K562 (cell line): ENCODE data around the gene NEDD4L. TPM values are rescaled to one million over a fixed set of nuclear protein-coding genes. Genes with fewer than 3 reads are reported as not detected.

Source experiments
- ATAC-seq: fragments of 200-7000 bp; cut with Tn5 transposase; 3 replicates; pipeline ENCODE4 v1.9.1; 2020; ENCODE audit warnings: moderate library complexity
- BruUV-seq: library from RNA; stranded (reverse); fragments of 400-500 nt; replicated peaks from 2 replicates; lab custom pipeline; 2021; lab: Mats Ljungman, UMichigan
- CTCF ChIA-PET: fragments of 300-600 bp; formaldehyde crosslinking; extraction: SDS; loops from one replicate; lab custom pipeline; 2021; ENCODE audit warnings: low intra/inter-chr PET ratio; lab: Yijun Ruan, JAX
- POLR2A ChIA-PET: fragments of 300-600, 350-650 bp; sonication (Branson Sonifier 250); formaldehyde crosslinking; extraction: SDS; loops from one replicate; lab custom pipeline; 2021; ENCODE audit warnings: antibody characterized with exemption, inconsistent platforms; lab: Yijun Ruan, JAX
- DNase-seq, 4 experiments: peaks; one replicate each; pipeline versions ENCODE4 v3.0.0 to v3.0.0-alpha.2; 2011 to 2018; ENCODE audit warnings: low spot score in 3 of 4, mixed read lengths in 3 of 4; ENCODE audit errors: extremely low read depth in 1 of 4
- FAIRE-seq: peaks from 2 replicates; lab custom pipeline; 2011; peaks lifted over from hg19 to GRCh38; lab: Jason Lieb, UNC
- H2AFZ ChIP-seq: 2 replicates; pipeline ENCODE4 v1.6.0; 2011; ENCODE audit warnings: low read depth, low read length, control low read depth, inconsistent platforms
- H3K27ac ChIP-seq: fragments of 200-600 bp; 3 replicates; pipeline ENCODE4 v1.8.0; 2011; ENCODE audit warnings: low read depth, mild to moderate bottlenecking, control low read depth, inconsistent platforms, low read length, moderate library complexity, mixed read lengths; ENCODE audit errors: extremely low read depth
- H3K27me3 ChIP-seq, 2 experiments: fragments of 300-600 bp in 1 of 2; 2 replicates in 1 of 2; 3 replicates in 1 of 2; pipeline versions ENCODE4 v1.6.0 to v1.8.0; 2011; ENCODE audit warnings: inconsistent platforms in 2 of 2, low read length in 2 of 2, mild to moderate bottlenecking in 1 of 2, mixed read lengths in 1 of 2, moderate library complexity in 1 of 2; ENCODE audit not compliant: control insufficient read depth in 2 of 2, insufficient read depth in 2 of 2
- H3K36me3 ChIP-seq: fragments of 300-600 bp; 3 replicates; pipeline ENCODE4 v1.8.0; 2011; ENCODE audit warnings: mild to moderate bottlenecking, low read length, inconsistent platforms; ENCODE audit not compliant: control insufficient read depth, insufficient read depth
- H3K4me1 ChIP-seq, 2 experiments: fragments of 200-600 bp in 1 of 2; replicated peaks in 1 of 2; 2 replicates in 1 of 2; 3 replicates in 1 of 2; pipeline versions ENCODE4 v1.5.1 to v1.8.0; 2011; ENCODE audit warnings: inconsistent platforms in 2 of 2, low read length in 2 of 2, mild to moderate bottlenecking in 1 of 2, mixed read lengths in 1 of 2, moderate library complexity in 1 of 2; ENCODE audit not compliant: control insufficient read depth in 2 of 2, insufficient read depth in 2 of 2
- H3K4me2 ChIP-seq: 2 replicates; pipeline ENCODE4 v1.6.1; 2011; ENCODE audit warnings: low read length, control low read depth, inconsistent platforms, mixed read lengths; ENCODE audit not compliant: insufficient read depth
- H3K4me3 ChIP-seq: fragments of 200-600 bp; sonication (generic), shearing (Covaris generic); 2 replicates; pipeline ENCODE4 v1.5.1; 2016; ENCODE audit warnings: control low read depth, inconsistent platforms
- H3K79me2 ChIP-seq: fragments of 200-600 bp; 3 replicates; pipeline ENCODE4 v1.8.0; 2011; ENCODE audit warnings: low read length, inconsistent platforms; ENCODE audit not compliant: control insufficient read depth, insufficient read depth
- H3K9ac ChIP-seq, 2 experiments: 2 replicates each; pipeline versions ENCODE4 v1.6.0 to v1.6.1; 2011; ENCODE audit warnings: low read depth in 2 of 2, low read length in 2 of 2, control low read depth in 1 of 2, inconsistent platforms in 1 of 2, mild to moderate bottlenecking in 1 of 2, mixed read lengths in 1 of 2; ENCODE audit not compliant: insufficient read depth in 1 of 2
- H3K9me1 ChIP-seq: one replicate; pipeline ENCODE4 v1.6.0; 2011; ENCODE audit warnings: inconsistent platforms, mild to moderate bottlenecking, low read length, moderate library complexity; ENCODE audit not compliant: control insufficient read depth, insufficient read depth
- H3K9me3 ChIP-seq: replicated peaks from 2 replicates; pipeline ENCODE4 v1.5.1; 2011; ENCODE audit warnings: low read depth, low read length, inconsistent platforms; ENCODE audit not compliant: control insufficient read depth, insufficient read depth
- H4K20me1 ChIP-seq: replicated peaks from 2 replicates; pipeline ENCODE4 v1.6.1; 2011; ENCODE audit warnings: low read length, inconsistent platforms, mixed read lengths; ENCODE audit not compliant: control insufficient read depth, insufficient read depth
- EHMT2 ChIP-seq: fragments of 450-650 bp; IDR thresholded peaks from 2 replicates; pipeline ENCODE4 v1.6.1; 2018; ENCODE audit warnings: antibody characterized with exemption
- EP300 ChIP-seq: IDR thresholded peaks from 2 replicates; pipeline ENCODE4 v1.6.1; 2012; ENCODE audit warnings: low read length, improper control_type of control experiment
- FOS ChIP-seq: IDR thresholded peaks from 3 replicates; pipeline ENCODE4 v1.6.1; 2011; ENCODE audit not compliant: insufficient read length; ENCODE audit errors: extremely low read depth
- MCM2 ChIP-seq: fragments of 450-650 bp; IDR thresholded peaks from 2 replicates; pipeline ENCODE4 v1.6.1; 2017; ENCODE audit warnings: low read depth, mild to moderate bottlenecking
- PTTG1 ChIP-seq: fragments of 450-650 bp; IDR thresholded peaks from 2 replicates; pipeline ENCODE4 v1.6.1; 2016; ENCODE audit warnings: low read depth, mild to moderate bottlenecking, missing genetic modification characterization, missing compliant biosample characterization
- RBM25 ChIP-seq: fragments of 200-400 bp; formaldehyde crosslinking; IDR thresholded peaks from 2 replicates; pipeline ENCODE4 v1.6.1; 2018; ENCODE audit warnings: low read length, low read depth, moderate library complexity; ENCODE audit not compliant: severe bottlenecking
- SP1 ChIP-seq: sonication (generic); formaldehyde crosslinking; IDR thresholded peaks from 2 replicates; pipeline ENCODE4 v1.8.1; 2022; ENCODE audit warnings: mild to moderate bottlenecking, missing genetic modification reagents
- TCF7L2 ChIP-seq: fragments of 150-350 bp; IDR thresholded peaks from 2 replicates; pipeline ENCODE4 v1.6.1; 2016; ENCODE audit warnings: low read depth, mild to moderate bottlenecking, low read length, moderate library complexity
- ZNF431 ChIP-seq: sonication (generic); formaldehyde crosslinking; IDR thresholded peaks from 2 replicates; pipeline ENCODE4 v1.8.0; 2022; ENCODE audit warnings: mild to moderate bottlenecking, missing genetic modification reagents
- ZNF830 ChIP-seq: fragments of 250-450 bp; sonication (Bioruptor Pico); IDR thresholded peaks from 2 replicates; pipeline ENCODE4 v1.5.0; 2021; ENCODE audit warnings: mild to moderate bottlenecking
- WGBS: fragments of 100-300 bp; shearing (Covaris generic); methylation state at CpG from one replicate; pipeline ENCODE4 v1.1.6; 2016; ENCODE audit warnings: low coverage, mixed read lengths; ENCODE audit not compliant: insufficient coverage; ENCODE audit errors: missing lambda C conversion rate; 5-methylcytosine and 5-hydroxymethylcytosine counted together
- in situ Hi-C: fragments of 300-500 bp; cut with MboI; formaldehyde crosslinking; loops from 4 replicates; pipeline ENCODE4 v1.15.0; 2018; ENCODE audit warnings: inconsistent platforms, mixed read lengths
- intact Hi-C: fragments of 100-400 bp; cut with micrococcal nuclease; formaldehyde crosslinking; loops from 2 replicates; pipeline ENCODE4 v1.14.2; 2022
- polyA plus RNA-seq, 8 experiments: library from polyadenylated mRNA; depleted of rRNA in 4 of 8; stranded (reverse) in 5 of 8; unstranded in 3 of 8; fragments of >200 nt; fragmentation: Nextera tagmentation in 2 of 8; fragmentation: Illumina TruSeq in 1 of 8; extraction: Ambion mirVana in 2 of 8; extraction: Trizol in 1 of 8; gene quantifications; 2 replicates each; pipeline versions ENCODE4 v1.2.1 to v1.2.3, GENCODE V29; 2011 to 2014; ENCODE audit warnings: inconsistent platforms in 1 of 8, missing spikeins in 1 of 8
- total RNA-seq, 7 experiments: library from RNA; depleted of rRNA in 6 of 7; stranded (reverse); fragments of >200 nt in 6 of 7; fragmentation: Illumina TruSeq in 2 of 7; extraction: Trizol in 2 of 7; gene quantifications; 2 replicates each; pipeline versions ENCODE4 v1.2.1 to v1.2.3, GENCODE V29; 2011 to 2021; ENCODE audit warnings: low replicate concordance in 1 of 7
- TF ChIP-seq, protein P1 (sequence below): fragments of 250-450 bp; sonication (Bioruptor Pico); IDR thresholded peaks from 2 replicates; pipeline ENCODE4 v1.6.1; 2021; ENCODE audit warnings: mild to moderate bottlenecking
- TF ChIP-seq, protein P2 (sequence below): IDR thresholded peaks from 3 replicates; pipeline ENCODE4 v1.6.1; 2011; ENCODE audit warnings: borderline replicate concordance, mild to moderate bottlenecking; ENCODE audit not compliant: insufficient read length, insufficient read depth
- TF ChIP-seq, protein P3 (sequence below): fragments of 250-450 bp; sonication (Bioruptor Pico); IDR thresholded peaks from 2 replicates; pipeline ENCODE4 v1.4.0; 2020
- TF ChIP-seq, protein P4 (sequence below): fragments of 450-650 bp; formaldehyde crosslinking; IDR thresholded peaks from 2 replicates; pipeline ENCODE4 v1.4.0; 2020; ENCODE audit warnings: mild to moderate bottlenecking

NEDD4L gene
- total and polyA plus RNA-seq, 9 of the 15 experiments (the other 6 are each of a cell fraction or from before 2014, with no cell fraction given) = 8.1 to 33.4 (median 19.9) TPM

DNA sequence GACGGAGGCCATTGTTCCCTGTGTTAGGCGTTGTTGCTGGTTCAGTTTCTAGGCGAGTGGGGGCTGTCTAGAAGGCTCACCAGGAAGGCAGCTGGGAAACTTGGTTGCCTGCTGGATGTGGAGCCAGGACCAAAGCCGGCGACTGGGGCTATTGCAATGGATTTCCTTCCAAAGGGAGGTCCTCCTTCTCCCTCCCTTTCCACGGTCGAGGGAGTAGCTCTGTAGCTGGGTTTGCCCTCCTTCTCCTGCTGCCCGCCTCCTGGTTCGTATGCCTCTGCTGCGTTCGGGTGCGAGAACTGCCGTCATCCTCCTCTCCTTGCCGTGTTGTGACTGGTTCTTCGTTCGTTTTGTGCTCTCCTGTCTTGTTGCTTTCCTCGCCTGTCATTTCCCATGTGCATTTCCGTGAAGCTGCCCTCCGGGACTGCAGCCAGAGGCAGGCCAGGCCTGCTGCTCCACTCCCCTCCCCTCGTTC, 203.4 kb downstream of the NEDD4L start (continued):
- TF ChIP-seq ZNF830 (CRISPR knock-in tag) (no peak), TCF7L2 (no peak), ZNF431 (CRISPR knock-in tag) (no peak)
- TF ChIP-seq, all 486 proteins: peak for 0

DNA sequence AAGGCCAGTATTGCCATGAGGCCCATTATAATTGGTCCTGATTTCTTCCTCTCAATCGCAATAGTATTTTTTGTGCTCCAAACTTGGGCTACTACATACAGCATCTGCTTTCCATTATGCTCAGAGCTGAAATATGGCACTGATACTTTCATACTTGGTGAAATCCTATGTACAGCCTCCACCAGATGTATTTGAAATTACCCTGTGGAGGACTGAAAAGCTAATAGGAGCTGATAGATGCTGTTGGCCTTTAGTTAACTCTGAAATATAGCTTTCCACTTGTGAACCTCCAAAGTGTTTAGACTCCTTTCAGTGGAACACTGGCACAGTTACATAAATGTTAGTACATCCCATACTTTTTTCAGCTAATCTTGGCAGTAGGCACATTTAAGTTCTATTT, 205.7 kb downstream of the NEDD4L start:
- in situ Hi-C loops = no loop called here
- Histone ChIP-seq H3K27ac (no peak overlapping the region), H3K4me2 (no peak overlapping the region), H3K9ac (no peak overlapping the region), H3K36me3 (peaks cover 2% of the 10 kb centered on the region; the same call in 1 of the 3 replicates), H3K9me1 (no peaks in the 10 kb centered on the region), H3K4me1 (no peaks in the 10 kb centered on the region), H4K20me1 (no peaks in the 10 kb centered on the region), H3K79me2 (no peaks in the 10 kb centered on the region), H3K9me3 (no peaks in the 10 kb centered on the region), H2AFZ (no peak overlapping the region), H3K27me3 (no peaks in the 10 kb centered on the region), H3K4me3 (no peak overlapping the region)
- WGBS = 33% methylated on average over 1 of the region's 1 CpG
- FAIRE-seq (no peak), DNase-seq (no peak), ATAC-seq (no peak)
- TF ChIP-seq MCM2 (no peak), RBM25 (no peak), SP1 (no peak), EP300 (no peak), FOS (no peak), EHMT2 (no peak), PTTG1 (tag) (no peak)
- TF ChIP-seq, protein P1, sequence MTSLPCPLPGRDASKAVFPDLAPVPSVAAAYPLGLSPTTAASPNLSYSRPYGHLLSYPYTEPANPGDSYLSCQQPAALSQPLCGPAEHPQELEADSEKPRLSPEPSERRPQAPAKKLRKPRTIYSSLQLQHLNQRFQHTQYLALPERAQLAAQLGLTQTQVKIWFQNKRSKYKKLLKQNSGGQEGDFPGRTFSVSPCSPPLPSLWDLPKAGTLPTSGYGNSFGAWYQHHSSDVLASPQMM (CRISPR knock-in tag) = no peak
- TF ChIP-seq, protein P2, sequence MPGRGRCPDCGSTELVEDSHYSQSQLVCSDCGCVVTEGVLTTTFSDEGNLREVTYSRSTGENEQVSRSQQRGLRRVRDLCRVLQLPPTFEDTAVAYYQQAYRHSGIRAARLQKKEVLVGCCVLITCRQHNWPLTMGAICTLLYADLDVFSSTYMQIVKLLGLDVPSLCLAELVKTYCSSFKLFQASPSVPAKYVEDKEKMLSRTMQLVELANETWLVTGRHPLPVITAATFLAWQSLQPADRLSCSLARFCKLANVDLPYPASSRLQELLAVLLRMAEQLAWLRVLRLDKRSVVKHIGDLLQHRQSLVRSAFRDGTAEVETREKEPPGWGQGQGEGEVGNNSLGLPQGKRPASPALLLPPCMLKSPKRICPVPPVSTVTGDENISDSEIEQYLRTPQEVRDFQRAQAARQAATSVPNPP = no peak
- TF ChIP-seq, protein P3, sequence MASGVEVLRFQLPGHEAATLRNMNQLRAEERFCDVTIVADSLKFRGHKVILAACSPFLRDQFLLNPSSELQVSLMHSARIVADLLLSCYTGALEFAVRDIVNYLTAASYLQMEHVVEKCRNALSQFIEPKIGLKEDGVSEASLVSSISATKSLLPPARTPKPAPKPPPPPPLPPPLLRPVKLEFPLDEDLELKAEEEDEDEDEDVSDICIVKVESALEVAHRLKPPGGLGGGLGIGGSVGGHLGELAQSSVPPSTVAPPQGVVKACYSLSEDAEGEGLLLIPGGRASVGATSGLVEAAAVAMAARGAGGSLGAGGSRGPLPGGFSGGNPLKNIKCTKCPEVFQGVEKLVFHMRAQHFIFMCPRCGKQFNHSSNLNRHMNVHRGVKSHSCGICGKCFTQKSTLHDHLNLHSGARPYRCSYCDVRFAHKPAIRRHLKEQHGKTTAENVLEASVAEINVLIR (CRISPR knock-in tag) = no peak
- TF ChIP-seq, protein P4, sequence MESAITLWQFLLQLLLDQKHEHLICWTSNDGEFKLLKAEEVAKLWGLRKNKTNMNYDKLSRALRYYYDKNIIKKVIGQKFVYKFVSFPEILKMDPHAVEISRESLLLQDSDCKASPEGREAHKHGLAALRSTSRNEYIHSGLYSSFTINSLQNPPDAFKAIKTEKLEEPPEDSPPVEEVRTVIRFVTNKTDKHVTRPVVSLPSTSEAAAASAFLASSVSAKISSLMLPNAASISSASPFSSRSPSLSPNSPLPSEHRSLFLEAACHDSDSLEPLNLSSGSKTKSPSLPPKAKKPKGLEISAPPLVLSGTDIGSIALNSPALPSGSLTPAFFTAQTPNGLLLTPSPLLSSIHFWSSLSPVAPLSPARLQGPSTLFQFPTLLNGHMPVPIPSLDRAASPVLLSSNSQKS (CRISPR knock-in tag) = no peak
- BruUV-seq = no TSS peak
- POLR2A ChIA-PET = no interaction called here
- CTCF ChIA-PET = no interaction called here
- intact Hi-C loops = no loop called here
